ENCODE measurements around the gene GGN. TPM values are rescaled to one million over a fixed set of nuclear protein-coding genes. Genes with fewer than 3 reads are reported as not detected.
A peak's percentile ranks its signal among the peaks of the same experiment; 100 is the strongest.
"Not testable (repeated sequence)": the region's sequence is repeated elsewhere in the genome, so short reads cannot be mapped to it uniquely, and the experiment has no call there.

GGN gene
- total RNA-seq, 1 donor from 2014 or later = under 0.01 TPM

DNA sequence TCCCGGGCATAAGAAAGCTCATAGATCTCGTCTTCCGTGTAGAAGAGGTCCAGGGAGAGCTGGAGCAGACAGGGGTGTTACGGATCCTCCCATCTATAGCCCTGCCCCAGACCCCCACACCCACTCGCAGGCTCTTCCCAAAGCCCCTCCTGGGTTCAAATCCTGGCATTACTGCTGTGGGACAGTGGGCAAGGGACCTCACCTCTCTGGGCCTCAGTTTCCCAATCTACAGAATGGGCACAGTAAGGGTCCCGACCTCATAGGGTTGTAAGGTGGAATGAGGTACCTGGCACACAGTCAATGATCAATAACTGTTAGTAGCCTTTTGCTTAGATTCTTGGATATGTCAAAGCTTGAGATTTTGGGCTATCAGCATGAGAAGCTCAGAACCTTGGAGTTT lies 25.6 kb upstream of the GGN start:
- TF ChIP-seq CTCF (IDR thresholded peaks at IDR 0.05; ENCODE audit: insufficient read depth, low read length, severe bottlenecking) = no peak
- FAIRE-seq = peak; percentile 80
- DNase-seq (ENCODE audit: low read depth) = no peak
- Histone ChIP-seq H3K36me3 (ENCODE audit: control insufficient read depth, insufficient read depth, low read length) (no peaks in the 10 kb centered on the region), H3K4me3 (ENCODE audit: low read depth, low read length) (no peak overlapping the region), H3K27me3 (ENCODE audit: control insufficient read depth, insufficient read depth, low read length) (no peaks in the 10 kb centered on the region)

GRCh38 chr19:38412961-38413360 lies 25.1 kb upstream of the GGN start:
- no peak for TF ChIP-seq CTCF (IDR thresholded peaks at IDR 0.05; ENCODE audit: insufficient read depth, low read length, severe bottlenecking)
- Histone ChIP-seq H3K27me3 (ENCODE audit: control insufficient read depth, insufficient read depth, low read length) (no peaks in the 10 kb centered on the region), H3K4me3 (ENCODE audit: low read depth, low read length) (no peak overlapping the region), H3K36me3 (ENCODE audit: control insufficient read depth, insufficient read depth, low read length) (no peaks in the 10 kb centered on the region)
- FAIRE-seq (no peak), DNase-seq (ENCODE audit: low read depth) (no peak)

DNA sequence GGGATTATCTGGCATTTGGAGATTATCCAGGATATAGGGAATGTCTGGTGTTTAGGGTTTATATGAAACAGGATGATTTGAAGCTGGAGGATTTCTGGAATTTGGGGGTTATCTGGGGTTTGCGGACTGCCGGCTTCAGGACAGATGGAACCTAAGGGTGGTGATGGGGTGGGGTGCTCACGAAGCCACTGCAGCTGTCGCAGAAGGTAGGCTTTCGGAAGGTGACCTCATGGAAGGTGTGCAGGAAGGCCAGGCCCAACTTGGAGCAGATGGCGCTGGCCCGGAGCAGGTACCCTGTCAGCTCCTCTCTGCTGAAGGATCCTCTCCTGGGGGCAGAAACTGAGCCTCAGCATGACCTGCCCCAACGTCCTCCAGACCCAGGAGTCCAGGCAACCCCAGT lies 24.7 kb upstream of the GGN start:
- H3K27me3 ChIP-seq (ENCODE audit: control insufficient read depth, insufficient read depth, low read length) = no peaks in the 10 kb centered on the region
- no peak overlapping the region for H3K4me3 ChIP-seq (ENCODE audit: low read depth, low read length)
- no peaks in the 10 kb centered on the region for H3K36me3 ChIP-seq (ENCODE audit: control insufficient read depth, insufficient read depth, low read length)
- FAIRE-seq = no peak
- no peak for TF ChIP-seq CTCF (IDR thresholded peaks at IDR 0.05; ENCODE audit: insufficient read depth, low read length, severe bottlenecking)
- DNase-seq (ENCODE audit: low read depth) = no peak

- H3K27me3 ChIP-seq (ENCODE audit: control insufficient read depth, insufficient read depth, low read length); H3K36me3 ChIP-seq (ENCODE audit: control insufficient read depth, insufficient read depth, low read length); FAIRE-seq; H3K4me3 ChIP-seq (ENCODE audit: low read depth, low read length); DNase-seq (ENCODE audit: low read depth): not testable (repeated sequence)
These were observed 24.1 kb upstream of the GGN start for GRCh38 chr19:38411898-38412297.

GRCh38 chr19:38411041-38411712 lies 23.3 kb upstream of the GGN start:
- peaks cover 6% of the 10 kb centered on the region for H3K36me3 ChIP-seq (ENCODE audit: control insufficient read depth, insufficient read depth, low read length)
- DNase-seq (ENCODE audit: low read depth) (no peak), FAIRE-seq (no peak)
- no peak overlapping the region for H3K4me3 ChIP-seq (ENCODE audit: low read depth, low read length)
- TF ChIP-seq CTCF (IDR thresholded peaks at IDR 0.05; ENCODE audit: insufficient read depth, low read length, severe bottlenecking) = no peak
- no peaks in the 10 kb centered on the region for H3K27me3 ChIP-seq (ENCODE audit: control insufficient read depth, insufficient read depth, low read length)

- not testable (repeated sequence) for H3K27me3 ChIP-seq (ENCODE audit: control insufficient read depth, insufficient read depth, low read length); FAIRE-seq; H3K36me3 ChIP-seq (ENCODE audit: control insufficient read depth, insufficient read depth, low read length); H3K4me3 ChIP-seq (ENCODE audit: low read depth, low read length); DNase-seq (ENCODE audit: low read depth)
These were observed 22.6 kb upstream of the GGN start for GRCh38 chr19:38410407-38410806.

DNA sequence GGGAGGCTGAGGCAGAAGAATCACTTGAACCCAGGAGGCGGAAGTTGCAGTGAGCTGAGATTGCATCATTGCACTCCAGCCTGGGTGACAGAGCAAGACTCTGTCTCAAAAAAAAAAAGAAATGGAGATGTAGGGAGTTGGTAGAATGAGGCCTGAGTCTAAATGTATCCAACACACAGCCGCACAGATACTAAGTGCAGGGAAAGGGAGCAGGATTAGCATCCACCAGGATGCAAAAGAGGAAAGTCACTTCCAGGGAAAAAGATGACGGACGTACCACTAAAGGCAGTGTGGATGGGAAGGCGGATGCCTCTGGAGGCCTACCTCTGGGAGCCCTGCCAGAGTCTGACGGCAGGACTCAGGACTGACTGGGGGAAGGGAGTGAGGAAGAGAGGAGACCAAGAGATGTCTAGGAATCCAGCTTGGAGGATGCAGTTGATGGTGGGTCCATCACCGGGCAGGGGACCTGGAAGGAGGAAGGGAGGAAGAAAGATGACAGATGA lies 21.8 kb upstream of the GGN start:
- FAIRE-seq (peak; percentile 88), DNase-seq (ENCODE audit: low read depth) (no peak)
- Histone ChIP-seq H3K4me3 (ENCODE audit: low read depth, low read length) (no peak overlapping the region), H3K36me3 (ENCODE audit: control insufficient read depth, insufficient read depth, low read length) (peaks cover 12% of the 10 kb centered on the region), H3K27me3 (ENCODE audit: control insufficient read depth, insufficient read depth, low read length) (no peaks in the 10 kb centered on the region)
- TF ChIP-seq CTCF (IDR thresholded peaks at IDR 0.05; ENCODE audit: insufficient read depth, low read length, severe bottlenecking) = no peak

Measured in bronchial epithelial cell (primary cell).